Stimulated activated CD4-positive, alpha-beta T cell treated with anti-CD3 and anti-CD28 coated beads, Interleukin-15, amount 100 ng/mL, for 1 hour (primary cell): ENCODE measurements around the gene SLC10A1.

Experiments
- DNase-seq, 2 donors: peaks; one replicate each; pipeline ENCODE4 v3.0.0-alpha.2; 2020; ENCODE audit warnings: low read depth in 1 of 2, low spot score in 1 of 2

SLC10A1 gene

DNA sequence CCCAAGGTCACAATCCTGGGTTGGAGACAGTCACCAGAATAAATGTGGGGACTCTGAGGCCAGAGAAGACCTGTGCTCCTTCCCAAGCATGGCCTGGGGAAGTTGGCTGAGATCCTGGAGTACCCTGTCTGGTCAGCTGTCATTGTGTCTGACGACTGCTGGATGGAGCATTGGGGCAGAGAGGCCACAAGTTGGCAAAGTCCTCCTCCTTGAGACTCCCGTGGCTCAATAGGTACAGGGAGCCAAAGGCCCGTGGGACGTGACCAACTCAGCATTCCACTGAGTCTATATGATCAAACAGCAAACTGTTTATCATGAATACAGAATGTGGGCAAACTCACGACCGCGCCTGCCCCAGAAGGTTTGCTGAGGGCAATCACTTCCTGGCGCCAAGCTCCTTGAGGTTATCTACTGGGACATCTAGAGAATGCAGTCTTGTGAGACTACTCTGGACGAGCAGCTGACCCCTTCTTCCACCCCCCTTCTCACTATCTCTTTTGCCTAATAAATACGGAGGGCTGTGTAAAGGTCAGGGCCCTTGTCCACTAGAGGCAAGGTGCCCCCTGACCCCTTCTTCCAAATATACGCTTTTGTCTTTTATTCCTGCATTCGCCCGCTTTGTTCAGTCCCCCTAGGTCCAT is 14.3 kb upstream of the SLC10A1 start:
- no peak for DNase-seq

DNA sequence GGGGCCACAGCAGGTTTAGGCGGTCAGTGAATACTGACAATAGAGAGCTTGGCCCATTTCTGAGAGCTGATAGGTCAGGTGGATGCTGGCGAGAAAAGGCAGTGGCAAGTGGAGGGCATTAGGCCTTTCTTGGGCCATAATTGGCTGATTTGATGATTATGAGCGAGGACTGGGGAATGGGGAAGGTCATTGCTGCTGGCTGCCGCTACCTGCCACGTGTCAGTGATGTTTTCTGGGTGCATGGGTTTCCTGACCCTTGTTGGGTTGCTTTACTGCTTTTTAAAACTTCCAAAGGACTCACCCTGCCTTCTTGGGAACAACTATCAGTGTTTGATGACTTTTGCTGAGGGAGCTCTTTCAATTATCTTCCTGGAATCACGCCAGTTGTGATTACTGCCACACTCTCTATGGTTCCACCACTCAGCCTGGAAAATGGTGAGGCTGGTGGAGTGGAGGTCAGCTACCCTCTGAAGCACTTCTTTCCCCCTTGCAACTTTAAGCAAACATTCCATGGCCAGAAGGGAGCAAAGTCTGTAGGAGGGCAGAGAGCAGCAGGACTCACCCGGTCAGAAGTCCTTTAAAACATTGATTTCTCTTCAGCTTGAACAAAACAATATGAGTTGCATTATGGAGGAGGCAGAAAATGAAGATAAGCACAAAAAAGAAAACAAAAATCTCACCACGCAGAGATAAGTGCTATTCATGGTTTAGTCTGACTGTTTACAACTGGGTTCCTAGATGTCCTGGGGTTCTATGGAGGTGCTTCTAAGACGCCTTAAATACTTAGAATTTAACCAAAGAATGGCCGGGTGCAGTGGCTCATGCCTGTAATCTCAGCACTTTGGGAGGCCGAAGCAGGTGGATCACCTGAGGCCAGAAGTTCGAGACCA is 12.1 kb upstream of the SLC10A1 start:
- DNase-seq = no peak

DNA sequence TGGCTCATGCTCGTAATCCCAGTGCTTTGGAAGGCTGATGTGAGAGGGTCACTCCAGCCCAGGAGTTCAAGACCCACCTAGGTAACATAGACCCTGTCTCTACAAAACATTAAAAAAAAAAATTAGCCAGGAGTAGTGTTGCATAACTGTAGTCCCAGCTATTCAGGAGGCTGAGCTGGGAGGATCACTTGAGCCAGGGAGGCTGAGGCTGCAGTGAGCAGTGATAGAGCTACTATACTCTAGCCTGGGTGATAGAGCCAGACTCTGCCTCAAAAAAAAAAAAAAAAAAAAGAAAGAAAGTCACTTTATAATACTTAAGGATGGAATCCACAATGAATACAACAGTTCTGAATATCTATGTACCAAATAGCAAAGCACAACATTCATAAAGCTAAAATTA is 10.2 kb upstream of the SLC10A1 start:
- DNase-seq = no peak

DNA sequence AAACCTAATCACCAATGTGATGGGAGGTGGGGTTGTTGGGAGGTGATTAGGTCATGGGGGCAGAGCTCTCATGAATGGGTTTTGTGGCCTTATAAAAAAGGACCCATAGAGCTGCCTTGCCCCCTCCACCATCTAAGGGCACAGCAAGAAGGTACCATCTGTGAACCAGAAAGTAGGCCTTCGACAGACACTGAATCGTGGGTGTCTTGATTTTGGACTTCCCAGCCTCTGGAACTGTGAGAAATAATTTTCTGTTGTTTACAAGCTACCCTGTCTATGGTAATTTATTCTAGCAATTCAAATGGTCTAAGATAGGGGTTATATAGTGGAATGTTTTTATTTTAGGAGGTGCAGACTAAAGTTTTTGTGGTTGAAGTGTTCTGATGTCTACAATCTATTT is 7.9 kb upstream of the SLC10A1 start:
- DNase-seq = no peak

DNA sequence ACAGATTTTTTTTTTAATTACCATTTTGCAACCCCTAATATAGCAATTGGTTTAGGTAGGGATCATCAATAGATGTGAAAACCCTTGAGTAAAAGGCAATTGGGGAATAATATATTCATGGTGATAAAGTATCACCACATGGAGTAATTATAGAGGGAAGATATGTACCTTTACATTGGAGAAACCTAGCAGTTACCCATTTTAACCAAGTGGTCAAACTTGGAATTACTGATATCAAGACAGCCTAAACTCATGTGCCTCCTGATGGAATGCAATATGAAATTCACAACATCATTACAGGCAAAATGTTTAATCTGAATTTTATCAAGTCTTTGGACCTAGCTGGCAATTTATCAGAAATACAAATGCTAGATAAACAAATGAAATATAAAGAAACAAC is 6.7 kb upstream of the SLC10A1 start:
- no peak for DNase-seq

DNA sequence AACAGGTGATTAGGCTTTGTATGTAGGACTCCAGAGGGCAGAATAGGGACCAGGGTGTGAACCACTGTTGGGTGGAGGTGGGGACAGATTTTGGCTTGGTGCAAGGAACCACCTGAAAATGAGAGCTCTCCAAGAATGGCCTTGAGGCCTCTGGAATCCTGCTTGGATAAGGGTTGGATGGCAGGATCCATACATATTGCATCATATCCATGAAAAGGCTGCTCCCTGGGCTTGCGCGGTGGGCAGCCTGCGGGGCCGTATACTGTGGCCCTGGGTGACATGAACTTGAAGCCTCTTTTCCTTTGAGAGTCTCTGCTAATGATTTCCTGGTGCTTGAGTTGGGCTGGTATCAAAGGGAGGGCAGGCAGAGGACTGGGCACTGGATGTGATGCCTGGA is 1.3 kb upstream of the SLC10A1 start:
- no peak for DNase-seq

DNA sequence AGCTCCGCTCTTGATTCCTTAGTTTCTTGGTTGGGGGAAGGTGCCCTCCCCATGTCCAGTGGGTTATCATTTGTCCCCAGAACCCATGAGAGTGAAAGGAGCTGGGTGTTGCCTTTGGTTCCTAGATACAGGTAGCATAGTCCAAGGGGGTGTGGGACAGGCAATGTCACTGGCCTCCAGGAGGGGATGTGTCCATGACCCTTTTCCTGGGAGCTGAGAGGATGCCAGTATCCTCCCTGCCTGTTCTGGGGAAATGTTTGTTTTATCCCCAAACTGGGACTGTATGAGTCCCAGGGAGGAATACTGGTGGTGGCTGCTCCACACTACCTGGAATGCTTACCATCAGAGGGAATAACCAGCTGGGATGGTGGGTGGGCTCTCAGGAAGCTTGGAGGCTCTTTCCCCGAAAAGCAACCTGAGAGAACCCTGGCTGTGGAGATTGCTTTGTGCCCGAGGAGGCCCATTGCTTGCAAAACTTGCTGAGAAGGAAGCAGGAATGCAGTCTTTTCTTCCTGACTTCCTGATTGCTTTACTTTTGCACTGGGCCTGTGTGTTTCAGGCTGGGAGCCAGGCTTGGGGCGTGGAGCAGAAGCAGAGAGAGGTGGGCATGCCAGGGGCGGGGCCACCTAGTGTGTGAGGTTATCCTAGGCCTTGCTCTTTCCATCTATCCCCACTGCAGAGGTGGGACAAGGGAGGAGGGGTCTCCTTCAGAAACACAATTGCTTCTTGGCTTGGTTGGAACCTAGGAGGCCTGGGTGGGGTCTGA is 715 bp upstream of the SLC10A1 start:
- DNase-seq = no peak

DNA sequence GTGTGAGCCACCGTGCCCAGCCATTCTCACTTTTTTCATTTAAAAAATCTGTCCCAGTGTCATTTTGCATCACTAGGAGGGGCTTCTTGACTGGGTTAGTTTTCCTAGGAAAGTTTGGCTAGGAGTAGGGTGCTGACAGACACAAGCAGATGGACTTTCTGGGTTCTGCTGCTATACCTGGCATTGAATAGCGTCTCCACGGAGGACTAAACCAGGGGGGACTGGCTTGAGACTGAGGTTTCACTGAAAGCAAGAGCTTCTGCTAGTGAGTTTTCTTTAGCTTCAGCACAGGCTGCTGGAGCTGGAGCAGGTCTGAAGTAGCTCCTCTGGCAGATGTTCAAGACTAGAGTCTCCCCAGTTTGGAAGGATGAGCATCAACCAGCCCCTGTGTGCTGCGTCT is 1.4 kb downstream of the SLC10A1 start:
- DNase-seq = no peak

DNA sequence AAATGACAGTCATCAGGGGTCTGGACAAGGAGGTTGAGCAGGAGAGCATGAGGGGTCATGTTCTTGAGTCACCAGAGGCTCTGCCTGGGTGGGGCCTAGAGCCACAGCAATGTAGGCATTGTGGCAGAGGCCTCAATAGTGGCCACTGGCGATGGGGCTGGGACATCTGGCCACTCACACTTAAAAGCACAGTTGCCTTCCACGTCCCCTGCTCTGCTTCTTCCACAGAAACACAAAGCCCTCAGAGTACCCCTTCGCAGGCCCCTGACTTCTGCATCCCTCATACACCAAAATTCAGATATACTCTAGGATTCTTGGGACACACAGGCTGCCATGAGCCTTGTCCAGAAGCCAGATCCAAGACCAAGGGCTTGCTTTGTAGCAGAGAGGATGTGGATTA is 2.2 kb downstream of the SLC10A1 start:
- DNase-seq = no peak

DNA sequence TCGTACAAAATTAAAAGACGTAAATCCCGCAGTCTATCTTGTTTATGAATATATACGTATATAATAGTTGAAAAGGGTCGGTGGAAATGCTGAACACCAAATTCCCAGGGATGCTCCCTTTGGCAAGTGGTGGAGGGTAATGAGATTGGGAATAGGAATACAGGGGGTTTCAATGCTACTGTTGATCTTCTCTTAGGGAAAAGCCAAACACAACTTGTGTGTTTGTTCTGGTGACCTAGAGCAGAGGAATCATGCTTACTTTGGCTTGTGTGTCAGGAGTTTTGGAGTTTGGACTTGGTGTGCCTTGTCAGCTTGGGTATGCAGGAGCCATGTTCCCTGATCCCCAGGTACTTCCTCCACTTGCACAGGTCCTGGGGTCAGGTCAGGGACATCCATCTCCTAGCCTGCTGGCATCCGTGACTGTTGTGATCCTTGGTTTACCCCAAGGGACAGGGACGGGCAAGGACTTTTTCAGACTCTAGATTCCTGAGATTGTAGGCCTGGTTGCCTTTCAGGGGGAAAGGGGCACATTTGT is 4.1 kb downstream of the SLC10A1 start:
- DNase-seq = no peak

DNA sequence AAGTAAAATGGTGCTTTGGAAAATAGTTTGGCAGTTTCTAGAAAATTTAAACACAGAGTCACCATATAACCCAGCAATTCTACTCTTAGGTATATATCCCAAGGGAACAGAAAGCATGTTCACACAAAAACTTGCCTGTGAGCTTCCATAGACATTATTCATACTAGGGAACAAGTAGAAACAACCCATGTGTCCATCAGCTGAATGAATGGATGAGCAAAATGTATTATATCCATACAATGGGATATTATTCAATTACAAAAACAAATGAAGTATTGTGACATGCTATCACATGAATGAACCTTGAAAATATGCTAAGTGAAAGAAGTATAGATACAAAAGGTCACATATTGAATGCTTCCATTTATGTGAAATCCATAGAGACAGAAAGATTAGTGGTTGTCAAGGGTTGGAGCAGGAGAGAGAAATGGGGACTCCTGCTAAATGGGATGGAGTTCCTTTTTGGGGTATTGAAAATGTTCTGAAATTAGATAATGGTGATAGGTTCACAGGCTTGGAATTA is 7.9 kb downstream of the SLC10A1 start:
- DNase-seq = no peak

DNA sequence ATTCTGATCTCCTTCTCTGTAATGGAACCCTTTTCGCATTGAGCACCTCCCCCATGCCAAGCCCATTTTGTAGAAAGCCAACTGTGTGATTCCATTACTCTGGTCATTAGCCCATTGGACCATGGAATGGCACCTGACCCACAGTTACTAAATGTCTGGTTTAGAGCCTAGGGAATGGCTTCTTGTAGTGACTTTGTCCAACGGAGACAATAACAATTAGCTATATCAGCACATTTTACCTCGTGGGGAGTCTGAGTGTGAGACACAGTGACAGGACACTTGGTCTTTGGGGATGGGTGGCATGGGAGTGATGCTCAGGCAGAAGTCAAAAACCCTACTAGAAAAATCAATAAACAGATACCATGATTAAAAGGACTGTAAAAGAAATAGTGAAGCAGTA is 10.4 kb downstream of the SLC10A1 start:
- no peak for DNase-seq

DNA sequence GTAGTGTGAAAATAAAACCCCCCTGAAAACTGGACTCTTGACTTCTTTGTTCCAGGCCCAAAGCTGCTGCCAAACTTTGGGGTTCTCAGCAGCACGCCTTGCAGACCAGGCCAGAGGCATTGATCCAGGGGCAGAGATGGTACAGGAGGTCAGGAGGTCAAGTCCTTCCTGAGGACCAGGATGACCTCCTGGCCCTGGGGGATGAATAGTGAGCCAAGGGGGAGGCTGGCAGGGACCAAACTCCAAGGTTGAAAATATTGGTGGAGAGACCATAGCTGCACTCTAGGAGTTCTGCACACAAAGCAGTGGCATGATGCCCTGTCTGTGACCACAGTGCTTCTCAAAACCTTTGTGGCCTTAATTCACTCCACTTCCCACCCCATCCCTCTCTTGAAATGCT is 12.1 kb downstream of the SLC10A1 start:
- DNase-seq = no peak

DNA sequence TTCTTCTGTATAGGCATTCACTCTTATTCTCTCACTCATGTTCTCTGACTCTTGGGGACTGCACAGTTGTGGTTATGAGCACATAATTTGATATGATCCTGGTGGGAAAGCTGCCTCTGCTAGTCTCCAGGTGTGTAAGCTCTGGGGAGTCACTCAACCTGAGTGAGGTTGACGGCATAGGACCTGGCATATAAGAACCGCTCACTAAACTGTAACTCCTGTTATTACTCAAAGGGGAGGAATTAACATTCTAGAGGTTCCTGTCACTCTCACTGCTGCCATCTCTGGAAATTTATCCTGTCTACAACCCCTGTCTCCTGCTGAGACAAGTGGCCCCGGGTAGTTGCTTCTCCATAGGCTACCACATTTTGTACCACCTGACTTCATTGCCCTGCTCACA is 16.1 kb downstream of the SLC10A1 start:
- DNase-seq = no peak

DNA sequence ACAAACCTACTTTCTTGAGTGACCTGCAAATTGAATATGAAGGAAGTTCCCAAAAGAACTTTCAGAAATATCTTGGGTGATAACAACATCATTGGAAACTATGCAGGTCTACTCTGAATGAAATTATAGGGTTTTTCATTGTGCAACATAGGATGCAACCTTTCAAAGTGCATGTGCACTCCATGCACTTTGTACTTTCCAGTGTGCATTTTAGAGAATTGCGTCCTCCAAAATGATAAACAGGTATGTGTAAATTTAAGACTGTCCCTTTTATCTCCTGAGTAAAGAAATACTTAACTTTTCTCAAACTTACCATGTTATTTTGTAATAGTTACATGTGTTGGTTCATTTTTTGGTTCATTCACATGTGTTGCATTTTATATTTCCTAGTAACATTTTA is 16.9 kb downstream of the SLC10A1 start:
- no peak for DNase-seq

DNA sequence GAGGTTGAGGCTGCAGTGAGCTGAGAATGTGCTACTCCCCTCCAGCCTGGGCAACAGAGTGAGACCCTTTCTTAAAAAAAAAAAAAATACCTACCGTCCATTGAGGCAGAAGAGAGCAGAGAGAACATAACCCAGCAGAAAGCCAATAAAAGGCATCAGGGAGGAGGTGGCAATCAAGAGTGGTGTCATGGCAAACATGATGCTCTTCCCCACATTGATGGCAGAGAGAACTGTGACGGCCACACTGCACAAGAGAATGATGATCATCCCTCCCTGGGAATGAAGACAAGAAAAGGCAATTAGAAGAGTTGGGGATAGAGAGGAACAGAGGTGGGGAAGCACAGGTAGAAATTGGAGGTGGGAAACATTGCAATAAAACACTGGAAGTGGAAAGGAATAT is 18.0 kb downstream of the SLC10A1 start:
- no peak for DNase-seq

DNA sequence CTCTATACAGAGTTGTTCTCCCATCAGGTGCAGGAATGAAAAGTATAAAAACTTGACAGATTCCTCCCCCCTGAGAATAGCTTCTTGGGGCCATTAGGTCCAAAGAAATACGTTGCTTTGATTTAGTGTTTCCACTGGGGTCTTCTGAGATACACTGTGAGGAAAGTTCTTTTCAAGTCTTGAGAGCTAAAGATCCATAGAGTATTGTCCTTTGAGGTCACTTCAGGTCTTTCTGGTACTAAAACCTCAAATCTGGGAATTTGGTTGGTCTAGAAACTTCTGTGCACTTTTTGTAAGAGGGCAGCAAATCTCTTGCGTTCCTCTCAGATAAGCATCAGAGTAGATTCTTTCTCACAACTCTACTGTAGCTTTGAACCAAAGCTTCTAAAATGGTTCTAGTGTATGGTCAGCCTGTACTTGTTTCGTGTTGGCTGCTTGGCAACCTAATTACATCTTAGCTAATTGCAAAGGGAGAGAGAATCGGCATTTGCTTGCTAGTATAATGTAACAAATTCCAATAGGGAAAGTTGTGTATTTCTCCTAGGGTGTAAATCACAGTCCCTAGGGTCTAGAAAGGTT is 20.1 kb downstream of the SLC10A1 start:
- no peak for DNase-seq

DNA sequence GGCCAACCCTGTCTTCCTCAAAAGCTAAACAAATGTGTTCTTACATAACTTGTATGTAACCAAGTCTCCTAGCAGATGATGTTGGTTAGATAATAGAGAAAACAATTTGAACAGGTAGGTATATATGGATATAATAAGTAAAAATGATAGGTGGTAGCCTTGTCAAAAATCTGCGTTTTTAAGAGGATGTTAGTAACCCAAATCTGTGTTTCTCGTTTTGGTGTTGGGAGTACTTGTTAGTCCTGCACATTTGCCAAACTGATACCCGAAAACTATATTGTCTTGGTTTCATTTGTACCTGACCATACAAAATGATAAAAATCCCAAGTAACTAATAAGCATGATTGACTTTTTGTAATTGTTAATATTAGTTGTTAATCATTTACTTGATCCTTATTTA is 22.0 kb downstream of the SLC10A1 start:
- DNase-seq = no peak

DNA sequence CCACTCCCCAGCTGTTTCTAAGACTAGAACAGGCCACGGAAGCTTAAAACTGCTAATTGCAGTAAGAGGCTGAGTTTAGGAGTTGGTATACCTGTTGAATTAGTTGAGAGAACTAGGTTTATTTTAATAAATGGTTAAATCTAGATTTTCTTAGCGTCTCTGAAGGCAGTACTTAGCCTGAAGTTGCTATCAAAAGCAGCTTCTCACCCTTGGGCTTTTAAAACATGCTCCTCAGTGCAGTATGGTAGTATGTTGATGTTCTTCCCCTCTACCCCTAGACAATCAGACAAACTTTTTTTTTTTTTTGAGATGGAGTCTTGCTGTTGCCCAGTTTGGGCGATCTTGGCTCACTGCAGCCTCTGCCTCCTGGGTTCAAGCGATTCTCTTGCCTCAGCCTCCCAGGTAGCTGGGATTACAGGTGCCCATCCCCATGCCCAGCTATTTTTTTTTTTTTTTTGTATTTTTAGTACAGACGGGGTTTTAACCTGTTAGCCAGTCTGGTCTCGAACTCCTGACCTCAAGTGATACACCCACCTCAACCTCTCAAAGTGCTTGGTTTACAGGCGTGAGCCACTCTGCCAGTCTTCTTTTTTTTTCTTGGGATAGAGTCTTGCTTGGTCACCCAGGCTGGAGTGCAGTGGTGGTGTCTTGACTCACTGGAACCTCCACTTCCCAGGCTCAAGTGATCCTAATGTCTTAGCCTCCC is 23.3 kb downstream of the SLC10A1 start:
- DNase-seq = no peak
